Measurements from ENCODE around the gene DHX34.
"Not testable (repeated sequence)": the region's sequence is repeated elsewhere in the genome, so short reads cannot be mapped to it uniquely, and the experiment has no call there.

The DHX34 gene

DNA sequence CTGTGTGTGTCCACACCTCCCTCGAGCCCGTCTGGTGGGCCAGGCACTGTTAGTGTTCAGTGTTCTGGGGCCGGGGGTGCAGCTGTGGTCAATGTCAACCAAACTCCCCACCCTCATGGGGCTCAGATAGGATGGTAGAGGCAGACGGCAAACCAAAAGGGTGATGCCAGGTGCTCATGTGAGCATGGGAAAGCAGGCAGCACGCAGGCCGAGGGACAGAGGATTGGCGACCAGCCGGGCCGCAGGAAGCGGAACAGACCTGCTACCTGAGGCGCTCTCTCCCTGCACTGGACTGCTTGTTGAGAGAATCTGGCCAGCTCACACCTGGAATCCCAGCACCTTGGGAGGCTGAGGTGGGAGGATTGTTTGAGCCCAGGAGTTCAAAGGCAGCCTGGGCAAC lies 29.1 kb downstream of the DHX34 start:
- H3K27me3 ChIP-seq (ENCODE audit: insufficient read depth, low read depth, severe bottlenecking) = no peaks in the 10 kb centered on the region
- no peak overlapping the region for H3K4me3 ChIP-seq (ENCODE audit: low read depth, low read length)
- H3K36me3 ChIP-seq = peaks cover 77% of the 10 kb centered on the region
- H3K9me3 ChIP-seq (ENCODE audit: severe bottlenecking) = no peaks in the 10 kb centered on the region
- no peak overlapping the region for H3K27ac ChIP-seq
- no peak for DNase-seq
- TF ChIP-seq, protein P1, sequence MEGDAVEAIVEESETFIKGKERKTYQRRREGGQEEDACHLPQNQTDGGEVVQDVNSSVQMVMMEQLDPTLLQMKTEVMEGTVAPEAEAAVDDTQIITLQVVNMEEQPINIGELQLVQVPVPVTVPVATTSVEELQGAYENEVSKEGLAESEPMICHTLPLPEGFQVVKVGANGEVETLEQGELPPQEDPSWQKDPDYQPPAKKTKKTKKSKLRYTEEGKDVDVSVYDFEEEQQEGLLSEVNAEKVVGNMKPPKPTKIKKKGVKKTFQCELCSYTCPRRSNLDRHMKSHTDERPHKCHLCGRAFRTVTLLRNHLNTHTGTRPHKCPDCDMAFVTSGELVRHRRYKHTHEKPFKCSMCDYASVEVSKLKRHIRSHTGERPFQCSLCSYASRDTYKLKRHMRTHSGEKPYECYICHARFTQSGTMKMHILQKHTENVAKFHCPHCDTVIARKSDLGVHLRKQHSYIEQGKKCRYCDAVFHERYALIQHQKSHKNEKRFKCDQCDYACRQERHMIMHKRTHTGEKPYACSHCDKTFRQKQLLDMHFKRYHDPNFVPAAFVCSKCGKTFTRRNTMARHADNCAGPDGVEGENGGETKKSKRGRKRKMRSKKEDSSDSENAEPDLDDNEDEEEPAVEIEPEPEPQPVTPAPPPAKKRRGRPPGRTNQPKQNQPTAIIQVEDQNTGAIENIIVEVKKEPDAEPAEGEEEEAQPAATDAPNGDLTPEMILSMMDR (IDR thresholded peaks at IDR 0.05; ENCODE audit: low read depth, low read length) = no peak

DNA sequence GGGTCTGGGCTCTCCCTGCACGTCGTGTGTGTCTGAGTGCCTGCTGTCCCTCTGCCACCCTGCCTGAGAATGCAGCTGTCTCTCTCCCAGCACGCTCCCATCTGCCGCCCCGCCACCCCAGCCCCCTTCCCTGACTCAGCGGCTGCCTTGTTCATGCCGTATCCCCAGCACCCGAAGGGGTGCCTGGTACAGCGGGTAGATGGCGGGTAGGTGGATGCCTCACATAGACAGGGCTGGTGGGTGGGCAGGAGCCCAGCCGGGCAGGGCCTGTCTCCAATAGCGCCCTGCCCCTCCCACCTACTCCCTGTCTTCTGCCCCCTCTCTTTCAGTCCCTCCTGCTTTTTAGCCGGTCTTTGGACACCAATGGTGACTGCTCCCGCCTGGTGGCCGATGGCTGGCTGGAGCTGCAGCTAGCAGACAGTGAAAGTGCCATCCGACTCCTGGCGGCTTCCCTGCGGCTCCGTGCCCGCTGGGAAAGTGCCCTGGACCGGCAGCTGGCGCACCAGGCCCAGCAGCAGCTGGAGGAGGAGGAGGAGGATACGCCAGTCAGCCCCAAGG lies 30.3 kb downstream of the DHX34 start:
- TF ChIP-seq, protein P1 (IDR thresholded peaks at IDR 0.05; ENCODE audit: low read depth, low read length) = no peak
- no peaks in the 10 kb centered on the region for H3K9me3 ChIP-seq (ENCODE audit: severe bottlenecking)
- peak overlapping the region; percentile 26; the same call in 1 of the 2 replicates for H3K27ac ChIP-seq
- no peaks in the 10 kb centered on the region for H3K27me3 ChIP-seq (ENCODE audit: insufficient read depth, low read depth, severe bottlenecking)
- DNase-seq = no peak
- H3K36me3 ChIP-seq = peaks cover 67% of the 10 kb centered on the region
- H3K4me3 ChIP-seq (ENCODE audit: low read depth, low read length) = no peak overlapping the region

DNA sequence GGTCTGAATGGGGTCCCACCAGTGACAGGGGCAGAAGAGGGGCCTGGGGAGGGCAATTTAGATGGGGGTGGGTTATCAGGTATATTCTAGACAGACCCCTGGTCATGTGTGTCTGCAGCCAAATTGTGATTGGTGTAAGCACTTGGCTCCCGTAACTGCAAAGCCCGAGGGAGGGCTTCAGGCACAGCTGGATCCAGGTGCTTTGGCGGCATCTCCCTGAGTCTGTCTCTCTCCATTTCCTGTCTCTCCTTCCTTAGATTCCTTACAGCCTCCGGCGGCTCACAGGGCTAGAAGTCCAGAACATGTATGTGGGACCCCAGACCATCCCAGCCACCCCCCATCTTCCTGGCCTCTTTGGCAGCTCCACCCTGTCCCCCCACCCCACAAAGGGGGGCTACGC lies 31.4 kb downstream of the DHX34 start:
- no peak overlapping the region for H3K27ac ChIP-seq
- H3K9me3 ChIP-seq (ENCODE audit: severe bottlenecking) = no peaks in the 10 kb centered on the region

GRCh38 chr19:47381121-47381520 lies 32.0 kb downstream of the DHX34 start:
- Histone ChIP-seq H3K27ac (no peak overlapping the region), H3K9me3 (ENCODE audit: severe bottlenecking) (no peaks in the 10 kb centered on the region), H3K27me3 (ENCODE audit: insufficient read depth, low read depth, severe bottlenecking) (no peaks in the 10 kb centered on the region), H3K4me3 (ENCODE audit: low read depth, low read length) (no peak overlapping the region), H3K36me3 (peaks cover 52% of the 10 kb centered on the region)
- TF ChIP-seq, protein P1 (IDR thresholded peaks at IDR 0.05; ENCODE audit: low read depth, low read length) = no peak
- DNase-seq = no peak

More for the DNA sequence above, 31.4 kb downstream of the DHX34 start:
- Histone ChIP-seq H3K4me3 (ENCODE audit: low read depth, low read length) (no peak overlapping the region), H3K27me3 (ENCODE audit: insufficient read depth, low read depth, severe bottlenecking) (no peaks in the 10 kb centered on the region), H3K36me3 (peaks cover 58% of the 10 kb centered on the region)
- no peak for DNase-seq
- TF ChIP-seq, protein P1 (IDR thresholded peaks at IDR 0.05; ENCODE audit: low read depth, low read length) = no peak

DNA sequence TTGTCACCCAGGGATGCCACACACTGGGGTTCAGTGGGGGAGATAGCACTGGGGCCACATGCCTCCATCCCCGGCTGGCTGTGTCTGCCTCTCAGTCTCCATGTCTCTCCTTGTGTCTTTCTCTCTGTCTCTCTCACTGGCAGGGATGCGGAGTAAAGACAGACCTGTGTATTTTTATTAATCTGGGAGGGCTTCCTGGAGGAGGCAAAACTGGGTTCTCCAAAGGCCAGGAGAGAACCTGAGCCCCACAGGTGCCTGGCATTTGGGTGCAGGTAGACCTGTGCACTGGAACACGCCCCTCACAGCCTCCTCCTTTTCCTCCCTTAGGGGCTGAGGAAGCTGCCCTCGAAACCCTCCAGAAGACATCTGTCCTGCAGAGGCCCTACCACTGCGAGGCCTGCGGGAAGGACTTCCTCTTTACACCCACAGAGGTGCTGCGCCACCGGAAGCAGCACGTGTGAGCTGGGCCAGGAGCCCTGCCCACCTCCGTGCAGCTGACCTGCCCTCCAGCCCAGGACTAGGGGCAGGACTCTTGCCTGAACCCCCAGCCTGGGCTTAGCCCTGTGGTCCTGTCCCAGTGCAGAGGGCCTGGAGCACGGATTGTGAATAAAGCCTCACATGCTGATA lies 32.7 kb downstream of the DHX34 start:
- H3K27ac ChIP-seq = no peak overlapping the region
- TF ChIP-seq, protein P1 (IDR thresholded peaks at IDR 0.05; ENCODE audit: low read depth, low read length) = no peak
- DNase-seq = no peak
- no peaks in the 10 kb centered on the region for H3K27me3 ChIP-seq (ENCODE audit: insufficient read depth, low read depth, severe bottlenecking)
- no peak overlapping the region for H3K4me3 ChIP-seq (ENCODE audit: low read depth, low read length)
- no peaks in the 10 kb centered on the region for H3K9me3 ChIP-seq (ENCODE audit: severe bottlenecking)
- peaks cover 46% of the 10 kb centered on the region for H3K36me3 ChIP-seq

GRCh38 chr19:47383890-47384289 lies 34.8 kb downstream of the DHX34 start:
- not testable (repeated sequence) for H3K4me3 ChIP-seq (ENCODE audit: low read depth, low read length); H3K27ac ChIP-seq; DNase-seq; H3K27me3 ChIP-seq (ENCODE audit: insufficient read depth, low read depth, severe bottlenecking); H3K9me3 ChIP-seq (ENCODE audit: severe bottlenecking)
- H3K36me3 ChIP-seq = peaks cover 35% of the 10 kb centered on the region

- H3K36me3 ChIP-seq = peaks cover 30% of the 10 kb centered on the region
- DNase-seq; H3K4me3 ChIP-seq (ENCODE audit: low read depth, low read length); H3K27me3 ChIP-seq (ENCODE audit: insufficient read depth, low read depth, severe bottlenecking); H3K9me3 ChIP-seq (ENCODE audit: severe bottlenecking); H3K27ac ChIP-seq: not testable (repeated sequence)
These were observed 35.4 kb downstream of the DHX34 start for GRCh38 chr19:47384533-47384932.

GRCh38 chr19:47386582-47386981 lies 37.5 kb downstream of the DHX34 start:
- not testable (repeated sequence) for H3K27me3 ChIP-seq (ENCODE audit: insufficient read depth, low read depth, severe bottlenecking); H3K9me3 ChIP-seq (ENCODE audit: severe bottlenecking); DNase-seq; H3K4me3 ChIP-seq (ENCODE audit: low read depth, low read length); H3K27ac ChIP-seq
- peaks cover 16% of the 10 kb centered on the region for H3K36me3 ChIP-seq

- DNase-seq; H3K27ac ChIP-seq; H3K9me3 ChIP-seq (ENCODE audit: severe bottlenecking); H3K4me3 ChIP-seq (ENCODE audit: low read depth, low read length); H3K27me3 ChIP-seq (ENCODE audit: insufficient read depth, low read depth, severe bottlenecking); H3K36me3 ChIP-seq: not testable (repeated sequence)
These were observed 38.5 kb downstream of the DHX34 start for GRCh38 chr19:47387623-47388022.

All from WERI-Rb-1 (cell line).